Trophoblast cell (in vitro differentiated cells and primary cell): ENCODE results near the gene OR10P1.

Experiments used
- DNase-seq, 2 donors: peaks; one replicate each; pipeline ENCODE4 v3.0.0-alpha.2; 2016
- H2AFZ ChIP-seq: 2 replicates; pipeline ENCODE4 v1.6.1; 2013; ENCODE audit warnings: low read length, moderate library complexity, mild to moderate bottlenecking; ENCODE audit not compliant: insufficient read depth, poor library complexity
- H2AK5ac ChIP-seq: 2 replicates; pipeline ENCODE4 v1.6.1; 2013; ENCODE audit warnings: mild to moderate bottlenecking, low read length
- H2BK120ac ChIP-seq: 2 replicates; pipeline ENCODE4 v1.6.1; 2013; ENCODE audit warnings: low read length, mild to moderate bottlenecking, moderate library complexity; ENCODE audit not compliant: insufficient read depth, poor library complexity
- H2BK12ac ChIP-seq: 2 replicates; pipeline ENCODE4 v1.6.1; 2013; ENCODE audit warnings: mild to moderate bottlenecking, low read length, moderate library complexity
- H2BK5ac ChIP-seq: 2 replicates; pipeline ENCODE4 v1.6.1; 2013; ENCODE audit warnings: low read length, low read depth, moderate library complexity, mild to moderate bottlenecking; ENCODE audit not compliant: poor library complexity
- H3K14ac ChIP-seq: 2 replicates; pipeline ENCODE4 v1.6.1; 2013; ENCODE audit warnings: mild to moderate bottlenecking, low read length
- H3K18ac ChIP-seq: 2 replicates; pipeline ENCODE4 v1.6.1; 2013; ENCODE audit warnings: mild to moderate bottlenecking, low read length
- H3K23ac ChIP-seq: 2 replicates; pipeline ENCODE4 v1.6.1; 2013; ENCODE audit warnings: low read length
- H3K27ac ChIP-seq: 2 replicates; pipeline ENCODE4 v1.5.1; 2013; ENCODE audit warnings: low read depth, mild to moderate bottlenecking, inconsistent platforms, low read length, moderate library complexity
- H3K27me3 ChIP-seq: 2 replicates; pipeline ENCODE4 v1.6.1; 2013; ENCODE audit warnings: inconsistent platforms, mild to moderate bottlenecking, low read length, moderate library complexity; ENCODE audit not compliant: insufficient read depth
- H3K36me3 ChIP-seq, 2 experiments: 1 replicate in 1 of 2; 2 replicates in 1 of 2; pipeline ENCODE4 v1.6.1; 2013; ENCODE audit warnings: low read length in 2 of 2, mild to moderate bottlenecking in 2 of 2, moderate library complexity in 1 of 2; ENCODE audit not compliant: insufficient read depth in 2 of 2, control insufficient read depth in 1 of 2
- H3K4ac ChIP-seq: 2 replicates; pipeline ENCODE4 v1.6.1; 2013; ENCODE audit warnings: low read depth, mild to moderate bottlenecking, low read length, moderate library complexity
- H3K4me1 ChIP-seq, 2 experiments: 1 replicate in 1 of 2; 2 replicates in 1 of 2; pipeline ENCODE4 v1.6.1; 2013; ENCODE audit warnings: low read length in 2 of 2, mild to moderate bottlenecking in 2 of 2, moderate library complexity in 1 of 2; ENCODE audit not compliant: insufficient read depth in 2 of 2, control insufficient read depth in 1 of 2
- H3K4me2 ChIP-seq: 2 replicates; pipeline ENCODE4 v1.6.1; 2013; ENCODE audit warnings: inconsistent platforms, mild to moderate bottlenecking, low read length, moderate library complexity
- H3K4me3 ChIP-seq: 2 replicates; pipeline ENCODE4 v1.5.1; 2013; ENCODE audit warnings: mild to moderate bottlenecking, low read depth, low read length, inconsistent platforms
- H3K79me1 ChIP-seq: one replicate; pipeline ENCODE4 v1.6.1; 2013; ENCODE audit warnings: low read length
- H3K79me2 ChIP-seq: 2 replicates; pipeline ENCODE4 v1.6.1; 2013; ENCODE audit warnings: low read length, mild to moderate bottlenecking; ENCODE audit not compliant: control insufficient read depth, insufficient read depth, poor library complexity
- H3K9ac ChIP-seq: 2 replicates; pipeline ENCODE4 v1.6.1; 2013; ENCODE audit warnings: mild to moderate bottlenecking, low read length
- H3K9me3 ChIP-seq: 2 replicates; pipeline ENCODE4 v1.6.1; 2013; ENCODE audit warnings: low read depth, mild to moderate bottlenecking, control low read depth, inconsistent platforms, low read length; ENCODE audit not compliant: insufficient read depth
- H4K12ac ChIP-seq: 2 replicates; pipeline ENCODE4 v1.6.1; 2013; ENCODE audit warnings: low read depth, mild to moderate bottlenecking, low read length, moderate library complexity
- H4K8ac ChIP-seq: 2 replicates; pipeline ENCODE4 v1.6.1; 2013; ENCODE audit warnings: low read depth, mild to moderate bottlenecking, low read length, moderate library complexity
- H4K91ac ChIP-seq: one replicate; pipeline ENCODE4 v1.6.1; 2013; ENCODE audit warnings: low read depth, mild to moderate bottlenecking, low read length, moderate library complexity
- WGBS: extraction: QIAGEN DNeasy Blood & Tissue Kit; methylation state at CpG from one replicate; pipeline ENCODE4 v1.1.7; 2013; ENCODE audit warnings: missing lambda C conversion rate; ENCODE audit not compliant: insufficient read length, insufficient coverage; ENCODE audit errors: extremely low coverage; 5-methylcytosine and 5-hydroxymethylcytosine counted together

OR10P1 gene

DNA sequence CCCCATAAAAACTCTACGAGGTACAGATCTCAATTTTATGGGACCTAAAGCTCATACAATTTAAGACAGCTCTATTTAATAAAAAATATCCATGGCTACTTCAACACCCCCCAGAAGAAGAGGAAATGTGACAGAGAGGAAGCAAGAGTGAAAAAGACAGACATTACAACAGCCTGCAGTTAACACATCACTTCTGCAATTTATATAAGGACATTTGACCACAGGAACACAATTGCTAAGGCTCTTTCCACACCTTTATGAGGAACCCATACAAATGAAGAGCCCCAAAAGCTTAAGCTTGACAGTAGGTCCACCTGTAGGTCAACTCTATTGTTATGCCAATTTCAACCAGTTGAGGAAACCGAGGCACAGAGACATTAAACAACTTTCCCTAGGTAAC, 5.6 kb downstream of the OR10P1 start:
- peaks cover 0 to 1% of the 10 kb centered on the region in 2 experiments for H3K4me1 ChIP-seq
- no peaks in the 10 kb centered on the region for H3K79me1 ChIP-seq
- H3K27ac ChIP-seq, result no peak overlapping the region
- H3K4me3 ChIP-seq, result no peak overlapping the region
- no peak overlapping the region for H4K91ac ChIP-seq
- no peak overlapping the region for H3K4me2 ChIP-seq
- H2AK5ac ChIP-seq, result no peak overlapping the region
- H3K9ac ChIP-seq, result no peak overlapping the region
- no peak overlapping the region for H3K14ac ChIP-seq
- no peaks in the 10 kb centered on the region for H3K36me3 ChIP-seq
- no peaks in the 10 kb centered on the region for H3K79me2 ChIP-seq
- no peak overlapping the region for H4K8ac ChIP-seq
- no peak overlapping the region for H4K12ac ChIP-seq
- no peak overlapping the region for H2BK120ac ChIP-seq
- peak in 1 of 2 donors; percentile 13 for DNase-seq
- no peak overlapping the region for H2AFZ ChIP-seq
- no peak overlapping the region for H3K18ac ChIP-seq
- no peak overlapping the region for H2BK5ac ChIP-seq
- H3K4ac ChIP-seq, result no peak overlapping the region
- no peak overlapping the region for H2BK12ac ChIP-seq
- no peaks in the 10 kb centered on the region for H3K9me3 ChIP-seq
- H3K27me3 ChIP-seq, result no peaks in the 10 kb centered on the region
- H3K23ac ChIP-seq, result no peak overlapping the region
- WGBS, result no CpG with 5 or more reads among the region's 2 CpGs

DNA sequence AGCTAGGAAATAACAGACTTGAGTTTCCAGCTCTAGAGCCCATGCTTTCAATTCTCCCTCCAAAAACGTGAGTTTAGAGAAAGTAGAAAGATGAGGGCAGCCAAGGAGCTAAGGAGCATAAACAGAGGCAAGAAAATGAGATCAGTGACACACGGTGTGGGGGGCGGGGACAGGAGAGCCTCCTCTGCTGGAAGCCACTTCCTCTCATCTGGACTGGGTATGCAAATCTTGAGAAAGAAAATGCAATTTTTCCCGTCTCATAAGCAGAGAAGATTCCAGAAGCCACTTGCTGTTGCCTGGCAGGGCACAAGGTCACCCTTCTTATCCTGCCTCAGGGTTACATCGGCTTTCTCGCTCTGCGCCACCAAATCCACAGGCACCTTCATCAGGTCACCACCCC, 6.0 kb downstream of the OR10P1 start:
- Histone ChIP-seq H3K9me3 (no peaks in the 10 kb centered on the region), H3K14ac (no peak overlapping the region), H3K79me2 (no peaks in the 10 kb centered on the region), H3K4me3 (no peak overlapping the region), H3K79me1 (no peaks in the 10 kb centered on the region), H2BK12ac (no peak overlapping the region), H2BK5ac (no peak overlapping the region), H4K8ac (no peak overlapping the region), H3K9ac (no peak overlapping the region), H3K4ac (no peak overlapping the region), H3K18ac (no peak overlapping the region), H3K36me3 (no peaks in the 10 kb centered on the region), H2AFZ (no peak overlapping the region), H4K12ac (no peak overlapping the region), H4K91ac (no peak overlapping the region), H2AK5ac (no peak overlapping the region), H3K27me3 (no peaks in the 10 kb centered on the region), H3K23ac (no peak overlapping the region), H3K4me1 (peaks cover 0 to 1% of the 10 kb centered on the region in 2 experiments), H3K4me2 (no peak overlapping the region), H3K27ac (no peak overlapping the region), H2BK120ac (no peak overlapping the region)
- no CpG with 5 or more reads among the region's 7 CpGs for WGBS
- DNase-seq, result no peak

DNA sequence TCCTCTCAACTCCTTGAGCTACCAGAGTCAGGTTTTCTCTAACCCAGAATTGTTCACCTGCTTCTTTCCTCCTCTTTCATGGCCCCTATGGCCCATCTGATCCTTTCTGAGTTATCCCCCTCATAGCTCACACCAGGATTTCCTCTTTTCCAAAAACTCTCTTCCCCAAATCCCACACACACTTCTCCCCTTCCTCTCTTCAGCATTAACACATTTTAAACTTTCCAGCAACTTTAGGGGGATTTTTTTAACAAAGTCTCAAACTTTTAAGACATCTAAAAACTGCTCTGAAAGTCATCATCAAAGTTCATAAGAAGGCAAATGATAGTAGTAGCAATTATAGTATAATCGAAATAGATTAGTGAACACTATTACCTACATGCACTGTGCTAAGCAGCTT, 7.9 kb downstream of the OR10P1 start:
- WGBS, result no CpG with 5 or more reads among the region's 1 CpG
- Histone ChIP-seq H3K79me2 (no peaks in the 10 kb centered on the region), H3K9ac (no peak overlapping the region)

DNA sequence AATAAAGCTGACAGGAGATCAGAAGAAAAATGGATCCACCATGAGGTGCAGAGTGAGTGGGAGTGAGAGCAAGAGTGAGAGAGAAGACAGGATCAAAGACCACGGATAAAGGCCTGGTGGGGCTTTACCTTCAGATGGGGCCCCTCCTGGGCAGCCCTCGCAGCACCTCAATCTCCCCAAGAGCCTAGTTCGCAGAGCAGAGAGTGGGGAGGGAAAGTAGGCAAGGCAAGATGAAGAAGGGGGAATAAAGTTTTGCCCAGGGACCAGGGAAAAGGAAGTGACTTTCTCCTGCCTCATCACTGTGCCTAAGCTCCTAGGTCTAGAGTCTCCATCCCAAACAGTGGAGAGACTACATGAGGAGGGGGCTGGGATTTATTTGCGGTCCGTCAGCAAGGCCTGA, 10.3 kb downstream of the OR10P1 start:
- H3K79me1 ChIP-seq, result no peaks in the 10 kb centered on the region
- H2AFZ ChIP-seq, result no peak overlapping the region
- no peaks in the 10 kb centered on the region for H3K27me3 ChIP-seq
- H4K8ac ChIP-seq, result no peak overlapping the region
- no peak overlapping the region for H3K23ac ChIP-seq
- H3K36me3 ChIP-seq, result no peaks in the 10 kb centered on the region
- no peak overlapping the region for H3K14ac ChIP-seq
- no peak overlapping the region for H2BK12ac ChIP-seq
- no peak overlapping the region for H3K27ac ChIP-seq
- H3K18ac ChIP-seq, result no peak overlapping the region
- H4K91ac ChIP-seq, result no peak overlapping the region
- H3K79me2 ChIP-seq, result no peaks in the 10 kb centered on the region
- no peak overlapping the region for H2BK120ac ChIP-seq
- H3K4ac ChIP-seq, result no peak overlapping the region
- no peak overlapping the region for H3K4me3 ChIP-seq
- no peak overlapping the region for H3K9ac ChIP-seq
- H3K9me3 ChIP-seq, result no peaks in the 10 kb centered on the region
- DNase-seq, result no peak
- H3K4me2 ChIP-seq, result no peak overlapping the region
- peaks cover 0 to 1% of the 10 kb centered on the region in 2 experiments for H3K4me1 ChIP-seq
- WGBS, result no CpG with 5 or more reads among the region's 5 CpGs
- H4K12ac ChIP-seq, result no peak overlapping the region
- H2BK5ac ChIP-seq, result no peak overlapping the region
- H2AK5ac ChIP-seq, result no peak overlapping the region

More for the DNA sequence above, 7.9 kb downstream of the OR10P1 start:
- Histone ChIP-seq H4K91ac (no peak overlapping the region), H4K12ac (no peak overlapping the region), H3K27me3 (no peaks in the 10 kb centered on the region), H3K4ac (no peak overlapping the region), H2AK5ac (no peak overlapping the region), H3K36me3 (no peaks in the 10 kb centered on the region), H2AFZ (no peak overlapping the region), H2BK5ac (no peak overlapping the region), H3K4me3 (no peak overlapping the region), H3K27ac (no peak overlapping the region), H3K4me2 (no peak overlapping the region), H2BK120ac (no peak overlapping the region), H3K14ac (no peak overlapping the region), H3K18ac (no peak overlapping the region), H3K9me3 (no peaks in the 10 kb centered on the region), H2BK12ac (no peak overlapping the region), H3K23ac (no peak overlapping the region), H3K4me1 (peaks cover 0 to 1% of the 10 kb centered on the region in 2 experiments), H3K79me1 (no peaks in the 10 kb centered on the region), H4K8ac (no peak overlapping the region)
- no peak for DNase-seq
